IPS-15b (cell line): ENCODE results near the gene GP1BB.

Source experiments
- H3K27me3 ChIP-seq: one replicate; pipeline ENCODE4 v1.6.1; 2013; ENCODE audit warnings: low read length; ENCODE audit not compliant: control insufficient read depth, insufficient read depth
- H3K36me3 ChIP-seq: one replicate; pipeline ENCODE4 v1.6.1; 2013; ENCODE audit warnings: low read length; ENCODE audit not compliant: control insufficient read depth, insufficient read depth
- H3K4me1 ChIP-seq: one replicate; pipeline ENCODE4 v1.6.1; 2013; ENCODE audit warnings: mild to moderate bottlenecking, low read length; ENCODE audit not compliant: control insufficient read depth, insufficient read depth
- H3K4me3 ChIP-seq: one replicate; pipeline ENCODE4 v1.5.1; 2013; ENCODE audit warnings: low read depth, low read length
- H3K9ac ChIP-seq: one replicate; pipeline ENCODE4 v1.6.1; 2013; ENCODE audit warnings: low read depth, mild to moderate bottlenecking, low read length
- H3K9me3 ChIP-seq: one replicate; pipeline ENCODE4 v1.6.1; 2013; ENCODE audit warnings: mild to moderate bottlenecking, low read length; ENCODE audit not compliant: control insufficient read depth, insufficient read depth

The GP1BB gene

GRCh38 chr22:19753090-19753842, 29.9 kb downstream of the GP1BB start:
- Histone ChIP-seq H3K4me3 (no peak overlapping the region), H3K9me3 (no peaks in the 10 kb centered on the region), H3K4me1 (peaks cover 3% of the 10 kb centered on the region), H3K36me3 (peaks cover 3% of the 10 kb centered on the region), H3K27me3 (peaks cover 62% of the 10 kb centered on the region), H3K9ac (no peak overlapping the region)

- H3K9ac ChIP-seq = no peak overlapping the region
- peaks cover 3% of the 10 kb centered on the region for H3K4me1 ChIP-seq
- no peaks in the 10 kb centered on the region for H3K9me3 ChIP-seq
- H3K27me3 ChIP-seq = peaks cover 70% of the 10 kb centered on the region
- peaks cover 3% of the 10 kb centered on the region for H3K36me3 ChIP-seq
- H3K4me3 ChIP-seq = no peak overlapping the region
These were observed 30.8 kb downstream of the GP1BB start for GRCh38 chr22:19753996-19754700.

DNA sequence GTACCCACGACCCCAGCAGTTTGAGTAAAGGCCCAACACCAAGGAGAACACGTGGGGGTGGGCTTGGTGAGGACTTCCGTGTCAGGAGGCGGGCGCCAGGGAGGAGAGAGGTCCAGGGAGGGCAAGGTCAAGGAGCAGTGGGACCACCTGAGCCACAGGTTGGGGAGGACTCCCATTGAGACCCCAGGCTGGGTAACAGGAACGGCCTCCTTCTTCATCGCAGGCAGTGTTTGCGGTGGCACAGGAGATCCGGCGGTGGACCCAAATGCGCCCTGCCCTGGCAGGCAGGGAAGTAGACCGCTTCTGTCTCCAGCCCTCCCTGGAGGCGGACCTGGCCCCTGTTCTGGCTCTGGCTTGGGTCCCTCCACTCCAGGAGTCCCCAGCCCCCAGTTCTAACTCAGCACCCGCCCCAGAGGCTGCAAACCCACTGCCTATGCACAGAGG, 31.4 kb downstream of the GP1BB start:
- H3K4me1 ChIP-seq = peaks cover 3% of the 10 kb centered on the region
- peak overlapping the region; percentile 18 for H3K4me3 ChIP-seq
- no peaks in the 10 kb centered on the region for H3K9me3 ChIP-seq
- peaks cover 76% of the 10 kb centered on the region for H3K27me3 ChIP-seq
- no peak overlapping the region for H3K9ac ChIP-seq
- H3K36me3 ChIP-seq = peaks cover 3% of the 10 kb centered on the region

DNA sequence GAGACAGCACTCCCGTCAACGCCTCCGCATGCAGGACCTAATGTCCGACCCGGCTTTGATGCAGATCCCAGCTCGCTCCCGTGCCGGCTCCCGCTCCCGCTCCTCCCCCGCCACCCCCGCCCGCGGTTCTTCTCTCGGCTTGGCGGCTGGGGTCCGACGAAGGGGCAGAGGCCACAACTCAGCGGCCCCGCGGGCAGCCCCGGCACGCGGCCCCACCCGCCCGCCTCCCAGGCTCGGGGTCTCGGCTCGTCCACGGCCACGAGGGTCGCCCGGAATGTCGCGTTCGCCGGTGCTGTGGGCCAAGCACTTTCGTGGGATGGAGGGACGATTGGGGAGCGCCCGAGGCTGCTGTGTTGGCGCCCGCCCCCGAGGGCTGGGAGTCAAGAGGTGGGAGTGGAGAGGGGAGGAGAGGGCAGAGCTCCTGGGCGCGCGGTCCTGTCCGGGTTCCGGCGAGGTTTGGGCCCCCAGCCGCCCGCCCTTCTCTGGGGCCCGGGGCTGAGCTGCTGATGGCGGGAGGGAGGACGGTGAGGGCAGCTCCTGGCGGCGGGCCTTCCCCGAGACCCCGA, 31.9 kb downstream of the GP1BB start:
- H3K36me3 ChIP-seq = peaks cover 3% of the 10 kb centered on the region
- H3K27me3 ChIP-seq = peaks cover 81% of the 10 kb centered on the region
- no peak overlapping the region for H3K9ac ChIP-seq
- peaks cover 3% of the 10 kb centered on the region for H3K4me1 ChIP-seq
- H3K9me3 ChIP-seq = no peaks in the 10 kb centered on the region
- H3K4me3 ChIP-seq = peak overlapping the region; percentile 45

DNA sequence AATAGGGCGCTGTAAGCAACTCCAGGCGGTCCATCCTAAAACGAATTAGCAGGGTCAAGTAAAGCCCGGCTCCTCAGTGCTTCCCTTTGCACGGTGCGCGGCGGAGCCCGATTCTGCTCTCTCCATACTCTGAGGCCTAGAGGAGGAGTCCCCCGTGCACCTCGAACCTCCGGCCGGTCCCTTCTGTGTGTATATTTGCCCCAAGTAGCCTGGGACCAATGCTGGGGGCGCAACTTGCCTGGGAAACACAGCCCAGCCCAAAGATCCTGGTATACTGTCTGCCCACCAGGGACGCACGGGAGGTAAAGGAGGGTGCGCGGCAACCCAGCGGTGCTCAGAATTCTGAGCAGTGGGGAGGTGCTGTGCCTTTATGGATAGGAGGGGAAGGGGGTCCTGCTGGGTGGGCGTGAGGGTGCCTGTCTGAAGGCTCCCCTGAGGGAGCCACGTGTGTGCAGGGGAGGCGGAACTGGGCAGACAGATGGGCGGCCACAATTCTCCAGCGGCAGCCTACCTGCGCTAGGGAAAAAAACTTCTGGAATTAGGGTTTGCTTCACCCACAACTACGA, 32.5 kb downstream of the GP1BB start:
- Histone ChIP-seq H3K36me3 (peaks cover 3% of the 10 kb centered on the region), H3K27me3 (peaks cover 82% of the 10 kb centered on the region), H3K9me3 (no peaks in the 10 kb centered on the region), H3K4me1 (peaks cover 2% of the 10 kb centered on the region), H3K4me3 (peak overlapping the region; percentile 45), H3K9ac (no peak overlapping the region)

DNA sequence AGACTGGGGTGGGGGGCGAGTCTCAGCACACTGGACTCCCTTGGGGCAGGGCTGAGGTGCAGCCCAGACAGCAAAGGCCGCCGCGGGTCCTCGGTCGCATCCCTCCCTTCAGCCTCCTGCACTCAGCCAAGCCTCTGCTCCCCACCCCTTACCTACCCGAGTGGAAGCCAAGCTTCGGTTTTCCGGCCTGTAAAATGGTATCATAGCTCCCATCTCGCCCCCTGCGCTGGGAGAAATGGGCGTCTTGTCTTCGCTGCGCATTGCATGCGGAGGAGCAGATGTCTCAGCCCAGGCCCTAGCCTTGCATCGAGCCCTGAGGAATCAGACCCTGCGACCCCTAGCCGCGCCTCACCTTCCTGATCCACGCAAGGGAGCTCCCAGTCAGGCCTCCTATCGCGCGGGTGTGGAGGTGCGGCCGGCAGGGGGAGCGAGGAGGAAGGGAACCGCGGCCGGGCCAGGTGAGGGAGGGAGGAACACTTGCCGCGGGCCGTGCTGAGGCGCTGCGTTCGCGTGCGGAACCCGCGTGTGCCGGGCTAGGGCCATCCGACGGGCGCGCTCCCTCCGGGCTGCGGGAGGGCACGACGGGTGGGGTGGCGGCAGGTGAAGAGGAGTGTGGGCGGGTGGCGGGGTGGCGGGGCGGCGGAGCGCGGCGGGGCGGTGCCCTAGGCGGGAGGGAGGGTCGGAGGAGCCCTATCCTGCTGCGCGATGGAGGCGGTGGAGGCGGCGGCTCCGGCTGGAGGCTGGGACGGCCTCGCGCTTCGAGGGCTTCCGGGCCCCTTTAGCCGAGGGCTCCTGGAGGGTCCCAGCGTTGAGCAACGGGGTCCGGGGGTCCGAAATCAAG, 33.2 kb downstream of the GP1BB start:
- Histone ChIP-seq H3K4me3 (peak overlapping the region; percentile 45), H3K27me3 (peaks cover 86% of the 10 kb centered on the region), H3K9ac (no peak overlapping the region), H3K36me3 (peaks cover 3% of the 10 kb centered on the region), H3K4me1 (peaks cover 2% of the 10 kb centered on the region), H3K9me3 (no peaks in the 10 kb centered on the region)

DNA sequence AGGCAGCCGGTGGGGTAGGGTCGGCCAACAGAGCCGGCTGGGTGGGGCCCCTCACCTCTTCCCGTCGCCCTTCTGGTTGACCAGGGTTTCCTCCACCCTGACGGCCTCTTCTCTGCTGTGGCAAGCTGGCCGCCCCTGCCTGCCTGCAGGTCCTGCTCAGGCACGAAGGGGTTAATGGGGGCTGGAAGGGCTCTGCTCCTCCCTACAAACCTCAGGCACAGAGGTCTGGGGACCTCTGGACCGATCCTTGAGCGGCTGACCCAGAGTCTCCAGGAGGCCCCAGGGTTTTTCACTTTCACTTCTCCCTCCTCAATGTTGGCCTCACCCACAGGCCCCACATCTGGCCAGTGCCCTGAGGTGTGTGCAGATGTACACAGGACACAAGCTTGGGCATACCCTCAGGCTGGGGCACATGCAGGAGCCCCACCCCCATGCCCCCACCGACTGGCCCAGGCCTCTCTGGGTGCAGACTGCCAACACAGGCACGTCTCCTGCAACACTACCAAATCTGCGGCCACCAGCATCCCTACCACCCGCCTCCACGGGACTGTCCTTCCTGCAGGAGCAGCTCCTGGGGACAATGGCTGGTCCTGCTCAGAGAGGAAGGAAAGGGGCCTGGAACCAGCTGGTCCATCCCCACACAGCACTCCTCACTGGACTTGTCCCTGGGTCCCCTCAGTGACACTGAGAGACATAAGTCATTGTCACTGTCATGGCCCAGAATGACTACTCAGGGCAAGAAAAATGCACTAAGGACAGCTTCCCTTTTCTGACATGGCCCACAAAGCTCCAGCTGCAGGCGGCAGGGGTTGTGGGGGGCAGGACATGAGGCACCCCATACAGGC, 34.0 kb downstream of the GP1BB start:
- Histone ChIP-seq H3K4me1 (peaks cover 2% of the 10 kb centered on the region), H3K9ac (no peak overlapping the region), H3K9me3 (no peaks in the 10 kb centered on the region), H3K4me3 (no peak overlapping the region), H3K27me3 (peaks cover 89% of the 10 kb centered on the region), H3K36me3 (peaks cover 3% of the 10 kb centered on the region)

- H3K4me3 ChIP-seq = no peak overlapping the region
- H3K9me3 ChIP-seq = no peaks in the 10 kb centered on the region
- peaks cover 2% of the 10 kb centered on the region for H3K4me1 ChIP-seq
- no peak overlapping the region for H3K9ac ChIP-seq
- H3K27me3 ChIP-seq = peaks cover 89% of the 10 kb centered on the region
- peaks cover 3% of the 10 kb centered on the region for H3K36me3 ChIP-seq
These were observed 34.9 kb downstream of the GP1BB start for GRCh38 chr22:19757985-19758895.

- Histone ChIP-seq H3K27me3 (peaks cover 89% of the 10 kb centered on the region), H3K4me1 (peaks cover 2% of the 10 kb centered on the region), H3K36me3 (peaks cover 3% of the 10 kb centered on the region), H3K4me3 (peak overlapping the region; percentile 8), H3K9ac (no peak overlapping the region), H3K9me3 (no peaks in the 10 kb centered on the region)
These were observed 35.6 kb downstream of the GP1BB start for GRCh38 chr22:19758896-19759426.
